ENCODE measurements around the gene HDAC10.

Gene HDAC10

DNA sequence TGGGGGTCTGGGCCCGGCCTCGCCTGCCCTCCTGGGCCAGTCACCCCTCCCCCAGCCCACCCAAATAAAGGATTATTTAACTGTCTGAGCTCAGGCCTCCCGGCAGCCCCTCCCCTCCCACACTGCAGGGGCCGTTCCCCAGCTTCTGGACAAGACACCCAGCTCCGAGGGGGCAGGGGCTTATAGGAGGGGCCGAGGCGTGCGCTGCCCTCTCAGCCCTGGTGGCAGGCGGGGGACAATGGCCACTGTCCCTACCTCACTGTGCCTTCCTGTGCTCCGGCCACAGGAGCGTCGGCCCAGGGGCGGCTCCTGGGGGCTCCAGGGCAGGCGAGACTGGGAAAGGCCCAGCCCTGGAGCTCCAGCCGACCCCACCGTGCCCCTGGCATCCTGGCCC, 52.4 kb downstream of the HDAC10 start:
- DNase-seq = no peak

DNA sequence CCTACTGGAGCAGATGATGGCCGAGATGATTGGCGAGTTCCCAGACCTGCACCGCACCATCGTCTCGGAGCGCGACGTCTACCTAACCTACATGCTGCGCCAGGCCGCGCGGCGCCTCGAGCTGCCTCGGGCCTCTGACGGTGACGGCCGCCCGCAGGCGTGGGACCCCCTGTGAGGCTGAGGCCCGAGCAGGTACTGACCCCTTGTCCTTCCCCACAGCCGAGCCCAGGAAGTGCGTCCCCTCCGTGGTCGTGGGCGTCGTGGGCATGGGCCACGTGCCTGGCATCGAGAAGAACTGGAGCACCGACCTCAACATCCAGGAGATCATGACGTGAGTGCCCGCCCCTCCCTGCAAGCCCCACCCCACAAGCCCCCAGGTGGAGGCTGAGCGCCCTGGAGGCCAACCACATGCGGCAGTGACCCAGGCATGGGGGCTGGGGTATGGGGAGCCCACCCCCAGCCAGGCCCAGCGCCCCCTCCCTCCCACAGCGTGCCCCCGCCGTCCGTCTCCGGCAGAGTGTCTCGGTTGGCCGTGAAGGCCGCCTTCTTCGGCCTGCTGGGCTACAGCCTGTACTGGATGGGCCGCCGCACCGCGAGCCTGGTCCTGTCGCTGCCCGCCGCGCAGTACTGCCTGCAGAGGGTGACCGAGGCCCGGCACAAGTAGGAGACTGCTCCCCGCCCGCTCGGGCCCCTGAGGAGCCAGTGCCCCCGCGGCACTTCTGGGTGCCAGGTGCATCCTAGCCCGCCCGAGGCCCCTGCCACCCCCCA, 53.0 kb downstream of the HDAC10 start:
- DNase-seq = no peak

DNA sequence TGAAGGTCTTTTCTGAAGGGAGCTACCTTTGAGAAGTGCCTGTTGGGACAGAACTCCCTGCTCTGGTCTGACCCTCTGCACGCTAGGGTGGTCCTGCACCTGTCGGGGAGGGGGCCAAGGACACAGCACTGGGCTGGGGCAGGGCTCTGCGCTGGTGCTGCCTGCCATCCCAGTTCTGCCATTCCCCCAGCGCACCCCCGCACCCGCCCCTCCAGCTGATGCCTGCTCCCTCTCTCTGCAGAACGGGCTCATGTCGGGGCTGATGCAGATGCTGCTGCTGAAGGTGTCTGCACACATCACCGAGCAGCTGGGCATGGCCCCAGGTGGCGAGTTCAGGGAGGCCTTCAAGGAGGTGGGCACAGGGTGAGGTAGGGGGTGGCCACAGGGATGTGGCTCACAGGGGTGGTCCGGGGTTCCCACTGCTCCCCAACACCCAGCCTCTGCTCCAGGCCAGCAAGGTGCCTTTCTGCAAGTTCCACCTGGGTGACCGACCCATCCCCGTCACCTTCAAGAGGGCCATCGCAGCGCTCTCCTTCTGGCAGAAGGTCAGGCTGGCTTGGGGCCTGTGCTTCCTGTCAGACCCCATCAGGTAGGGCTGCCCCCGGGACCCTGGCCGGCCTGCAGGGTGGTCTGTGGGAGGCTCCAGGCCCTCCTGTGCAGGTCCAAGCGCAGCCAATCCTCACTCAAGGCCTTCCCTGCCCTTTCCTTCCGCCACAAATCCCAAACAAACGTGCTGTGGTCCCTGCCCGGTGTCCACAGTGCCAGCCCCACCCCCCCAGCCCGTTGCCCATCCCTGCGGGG, 53.9 kb downstream of the HDAC10 start:
- no peak for DNase-seq

DNA sequence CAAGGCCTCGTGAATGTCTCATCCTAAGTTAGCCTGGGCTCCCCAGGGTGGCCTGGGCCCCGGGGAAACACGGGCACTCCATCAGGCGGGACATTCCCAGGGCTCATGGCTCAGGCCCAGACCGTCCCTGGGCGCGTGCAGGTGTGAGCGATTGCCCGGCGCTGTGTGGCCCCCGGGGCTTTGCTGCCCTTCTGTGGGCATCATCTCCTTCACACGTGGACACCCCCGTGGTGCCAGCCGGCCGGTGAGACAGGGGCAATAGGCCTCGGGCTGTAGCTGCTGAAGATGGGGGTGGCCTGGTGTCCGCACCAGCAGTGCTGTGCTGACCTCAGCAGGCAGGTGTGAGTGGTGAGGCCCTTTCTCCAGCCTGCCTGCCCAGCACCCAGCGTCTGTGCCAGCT, 54.8 kb downstream of the HDAC10 start:
- DNase-seq = no peak

Measured in suppressor macrophage treated with lipopolysaccharide for 4 hours (primary cell).